Embryonic facial prominence (tissue), 1 donor: ENCODE measurements around the gene OSTF1.

Experiments used
- DNase-seq: peaks from one replicate; pipeline ENCODE4 v3.0.0-alpha.2; 2016; ENCODE audit errors: extremely low spot score

Gene OSTF1

DNA sequence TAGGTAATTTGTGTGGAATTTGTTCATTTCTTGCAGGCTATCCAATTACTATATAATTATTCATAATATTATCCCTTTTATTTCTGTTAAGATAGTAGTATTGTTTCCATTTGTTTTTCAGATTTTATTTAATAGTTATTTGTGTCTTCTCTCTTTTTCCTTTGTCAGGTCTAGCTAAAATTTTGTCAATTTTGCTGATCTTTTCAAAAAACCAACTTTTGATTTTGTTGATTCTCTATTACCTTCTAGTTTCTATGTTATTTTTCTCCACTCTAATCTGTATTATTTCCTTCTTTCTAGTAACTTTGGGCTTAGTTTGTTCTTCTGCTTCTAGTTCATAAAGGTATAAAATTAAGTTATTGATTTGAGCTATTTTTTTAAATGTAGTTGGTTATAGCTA lies 76.3 kb downstream of the OSTF1 start:
- DNase-seq, result no peak

GRCh38 chr9:75167281-75167680 lies 79.0 kb downstream of the OSTF1 start:
- no peak for DNase-seq

DNA sequence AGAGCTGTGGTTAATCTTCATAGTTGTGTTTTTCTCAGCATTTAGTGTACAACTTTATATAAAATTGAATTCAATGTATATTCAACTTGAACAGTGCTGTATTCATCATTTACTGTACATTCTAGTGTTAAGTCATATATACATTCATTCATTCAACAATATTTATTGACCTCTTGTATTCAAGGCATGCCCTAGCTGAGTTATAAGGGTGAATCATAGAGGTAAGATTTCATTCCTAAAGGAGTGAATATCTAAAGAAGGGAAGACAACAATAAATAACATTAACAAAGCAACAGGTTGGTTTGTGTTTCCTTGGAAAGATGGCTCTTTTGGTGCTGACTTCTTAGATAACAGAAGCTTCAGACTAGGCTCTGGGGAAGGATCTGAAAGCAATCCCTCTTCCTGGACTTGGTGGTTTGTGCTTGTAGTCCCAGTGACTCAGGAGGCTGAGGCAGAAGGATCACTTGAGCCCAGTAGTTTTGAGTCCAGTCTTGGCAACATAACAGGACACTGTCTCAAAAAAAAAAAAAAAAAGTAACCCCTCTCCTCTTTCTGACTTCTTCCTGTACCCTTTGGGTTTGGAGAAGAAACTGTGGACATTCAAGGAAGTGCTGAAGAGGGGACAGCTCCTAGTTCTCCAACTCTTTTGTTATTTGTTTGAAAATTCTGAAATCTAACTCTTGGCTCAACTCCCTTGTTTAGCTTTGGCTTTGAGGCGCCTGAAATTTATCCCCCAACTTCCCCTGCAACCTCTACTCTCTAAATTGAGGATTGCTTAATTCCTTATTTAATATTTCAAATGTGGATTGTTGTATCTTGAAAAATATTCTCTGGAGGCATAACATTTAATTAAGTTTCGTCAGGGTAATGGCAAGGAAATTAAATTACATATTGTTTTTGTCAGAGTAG lies 80.2 kb downstream of the OSTF1 start:
- no peak for DNase-seq

GRCh38 chr9:75169623-75170022 lies 81.3 kb downstream of the OSTF1 start:
- no peak for DNase-seq

- DNase-seq, result no peak
Observed at GRCh38 chr9:75170898-75171360, 82.6 kb downstream of the OSTF1 start.

DNA sequence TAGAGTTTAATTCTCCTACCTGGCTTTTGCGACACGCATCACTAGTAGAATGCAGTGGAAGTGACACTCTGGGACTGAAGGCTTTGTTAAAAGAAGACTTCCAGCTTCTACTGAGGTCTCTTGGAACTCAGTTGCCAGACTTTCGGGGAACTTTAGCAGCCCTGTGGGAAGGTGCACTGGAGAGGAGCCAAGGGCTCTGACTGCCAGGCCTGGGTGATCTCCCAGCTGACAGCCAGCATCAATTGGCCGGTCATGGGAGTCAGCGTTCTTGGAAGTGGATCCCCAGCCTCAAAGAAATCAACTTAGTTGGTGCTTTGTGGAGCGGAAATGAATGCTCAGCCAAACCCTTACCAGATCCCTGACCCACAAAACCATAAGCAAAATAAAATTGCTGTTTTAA lies 87.1 kb downstream of the OSTF1 start:
- no peak for DNase-seq

DNA sequence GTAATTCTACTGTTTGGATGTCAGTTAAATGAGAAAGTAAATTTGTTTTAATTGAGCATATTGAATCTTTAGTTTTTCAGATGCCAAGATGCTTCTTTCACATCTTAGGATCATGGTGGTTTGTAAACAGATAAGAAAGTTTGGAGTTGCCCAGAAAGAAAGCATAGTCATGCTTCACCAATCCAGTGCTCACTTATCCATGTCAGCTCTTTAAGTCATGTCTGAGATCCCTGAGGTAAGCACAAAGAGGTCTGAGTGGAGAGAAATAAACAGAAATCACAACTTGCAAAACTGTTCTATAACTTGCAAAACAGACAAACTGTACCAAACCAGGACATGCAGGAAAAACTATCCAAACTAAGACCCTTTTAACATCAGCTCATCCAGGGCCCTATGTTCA lies 87.7 kb downstream of the OSTF1 start:
- DNase-seq, result no peak

GRCh38 chr9:75181750-75182149 lies 93.4 kb downstream of the OSTF1 start:
- DNase-seq, result no peak

DNA sequence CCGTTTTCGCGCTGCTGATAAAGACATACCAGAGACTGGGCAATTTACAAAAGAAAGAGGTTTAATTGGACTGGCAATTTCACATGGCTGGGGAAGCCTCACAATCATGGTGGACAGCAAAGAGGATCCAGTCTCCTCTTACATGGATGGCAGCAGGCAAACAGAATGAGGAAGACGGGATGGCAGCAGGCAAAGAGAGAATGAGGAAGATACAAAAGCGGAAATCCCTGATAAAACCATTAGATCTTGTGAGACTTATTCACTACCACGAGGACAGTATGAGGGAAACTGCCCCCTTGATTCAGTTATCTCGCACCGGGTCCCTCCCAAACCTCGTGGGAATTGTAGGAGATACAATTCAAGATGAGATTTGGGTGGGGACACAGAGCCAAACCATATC lies 95.0 kb downstream of the OSTF1 start:
- DNase-seq, result no peak

DNA sequence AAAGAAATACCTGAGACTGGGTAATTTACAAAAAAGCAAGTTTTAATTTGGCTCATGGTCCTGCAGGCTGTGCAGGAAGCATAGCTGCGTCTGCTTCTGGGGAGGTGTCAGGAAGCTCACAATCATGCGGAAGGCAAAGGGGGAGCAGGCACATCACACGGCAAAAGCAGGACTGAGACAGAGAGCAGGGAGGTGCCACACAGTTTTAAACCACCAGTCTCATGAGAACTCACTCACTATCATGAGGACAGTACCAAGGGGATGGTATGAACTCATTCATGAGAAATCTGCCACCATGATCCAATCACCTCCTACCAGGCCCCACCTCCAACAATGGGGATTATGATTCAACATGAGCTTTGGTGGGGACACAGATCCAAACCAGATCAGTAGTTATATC lies 96.2 kb downstream of the OSTF1 start:
- DNase-seq, result no peak

GRCh38 chr9:75185585-75186170 lies 97.4 kb downstream of the OSTF1 start:
- DNase-seq, result no peak

- DNase-seq, result no peak
Observed at GRCh38 chr9:75186767-75187380, 98.6 kb downstream of the OSTF1 start.

DNA sequence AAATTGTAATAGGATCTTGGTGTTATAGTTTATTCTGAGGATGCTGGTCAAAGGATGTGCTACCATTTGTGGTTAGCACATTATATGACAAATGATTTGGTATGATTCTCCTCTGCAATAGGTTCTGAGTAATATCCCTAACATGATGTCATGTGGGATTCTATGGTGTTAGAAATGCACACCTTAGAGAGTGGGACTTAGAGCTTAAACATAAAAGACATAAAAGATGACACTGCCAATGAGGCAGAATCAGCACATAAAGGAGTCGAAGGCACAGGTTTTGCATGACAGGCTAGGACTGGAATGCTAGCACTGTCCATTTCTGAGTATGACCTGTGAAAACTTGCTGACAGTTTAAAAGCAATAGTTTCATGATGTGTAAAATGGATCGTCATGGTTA lies 100.4 kb downstream of the OSTF1 start:
- no peak for DNase-seq

- DNase-seq, result no peak
Observed at GRCh38 chr9:75190762-75191161, 102.4 kb downstream of the OSTF1 start.
